Measurements from ENCODE around the gene STX18.

GRCh38 chr4:4506961-4507360, 34.9 kb downstream of the STX18 start:
- TF ChIP-seq CTCF (IDR thresholded peaks at IDR 0.05; ENCODE audit: low read depth, low read length, missing input control) (no peak), MAX (IDR thresholded peaks at IDR 0.05) (no peak), TAF1 (conservative IDR thresholded peaks at IDR 0.05) (no peak), EGR1 (IDR thresholded peaks at IDR 0.05; ENCODE audit: low read depth in 2 of 2) (no peak), ATF3 (IDR thresholded peaks at IDR 0.05) (no peak)

Data from liver (tissue), 3 donors.